Measurements from ENCODE around the gene ANGPTL8.

GRCh38 chr19:11203194-11204075 lies 36.0 kb upstream of the ANGPTL8 start:
- TF ChIP-seq CTCF (IDR thresholded peaks at IDR 0.05): peak; percentile 85
- TF ChIP-seq REST (IDR thresholded peaks at IDR 0.05; ENCODE audit: insufficient read depth in 1 of 2, low read depth in 2 of 2, low read length in 1 of 2): no peak
- no peak for TF ChIP-seq POLR2AphosphoS5 (IDR thresholded peaks at IDR 0.05; ENCODE audit: low read depth, low read length)
- TF ChIP-seq TCF7L2 (IDR thresholded peaks at IDR 0.05; ENCODE audit: low read depth, low read length): no peak

Data from Panc1 (cell line).